HepG2 (cell line): Measurements from ENCODE around the gene PSMG1.

ENCODE experiments used
- ARID2 ChIP-seq: sonication (generic); formaldehyde crosslinking; IDR thresholded peaks from 2 replicates; pipeline ENCODE4 v1.8.1; 2022; ENCODE audit warnings: mild to moderate bottlenecking, missing genetic modification reagents, borderline replicate concordance
- CAMTA2 ChIP-seq: sonication (generic); formaldehyde crosslinking; IDR thresholded peaks from 2 replicates; pipeline ENCODE4 v1.4.0; 2020; ENCODE audit warnings: mild to moderate bottlenecking, missing genetic modification reagents, borderline replicate concordance
- CBX2 ChIP-seq, 2 experiments: fragments of 200-600 bp in 1 of 2; sonication (generic); formaldehyde crosslinking in 1 of 2; IDR thresholded peaks; 2 replicates each; pipeline versions ENCODE4 v1.7.0 to v1.8.1; 2018 to 2022; ENCODE audit warnings: low read depth in 2 of 2, low read length in 1 of 2, mild to moderate bottlenecking in 1 of 2, missing genetic modification reagents in 1 of 2
- EZH2 ChIP-seq: conservative IDR thresholded peaks from 2 replicates; pipeline ENCODE4 v1.6.1; 2012; ENCODE audit warnings: mild to moderate bottlenecking, low read depth, low read length, moderate library complexity
- KDM5A ChIP-seq: fragments of 200-600 bp; sonication (generic); IDR thresholded peaks from 2 replicates; pipeline ENCODE4 v1.7.0; 2018; ENCODE audit warnings: antibody characterized with exemption, mild to moderate bottlenecking, low read length, borderline replicate concordance
- PHF21A ChIP-seq: sonication (generic); formaldehyde crosslinking; IDR thresholded peaks from 2 replicates; pipeline ENCODE4 v1.5.0; 2020; ENCODE audit warnings: mild to moderate bottlenecking, missing genetic modification reagents
- TFE3 ChIP-seq: IDR thresholded peaks from 2 replicates; pipeline ENCODE4 v1.6.1; 2016
- ZNF382 ChIP-seq: sonication (generic); formaldehyde crosslinking; IDR thresholded peaks from 2 replicates; pipeline ENCODE4 v1.5.0; 2020; ENCODE audit warnings: missing genetic modification reagents, mild to moderate bottlenecking, borderline replicate concordance
- TF ChIP-seq, protein P1 (sequence below): IDR thresholded peaks from 2 replicates; pipeline ENCODE4 v1.6.1; 2012; ENCODE audit warnings: inconsistent platforms

- no peak for TF ChIP-seq CAMTA2 (CRISPR knock-in tag)
- no peak for TF ChIP-seq TFE3 (CRISPR knock-in tag)
- no peak for TF ChIP-seq PHF21A (CRISPR knock-in tag)
- TF ChIP-seq ZNF382 (CRISPR knock-in tag): no peak
- no peak for TF ChIP-seq KDM5A
- TF ChIP-seq EZH2: no peak
- no peak for TF ChIP-seq CBX2 (IDR thresholded peaks at IDR 0.05; ENCODE audit: low read depth, low read length)
- no peak for TF ChIP-seq CBX2 (CRISPR knock-in tag; IDR thresholded peaks at IDR 0.05; ENCODE audit: low read depth)
- TF ChIP-seq ARID2 (CRISPR knock-in tag): no peak
- TF ChIP-seq, protein P1, sequence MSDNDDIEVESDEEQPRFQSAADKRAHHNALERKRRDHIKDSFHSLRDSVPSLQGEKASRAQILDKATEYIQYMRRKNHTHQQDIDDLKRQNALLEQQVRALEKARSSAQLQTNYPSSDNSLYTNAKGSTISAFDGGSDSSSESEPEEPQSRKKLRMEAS: no peak
These were observed 14.5 kb downstream of the PSMG1 start for GRCh38 chr21:39168800-39169199.
